Liver (tissue), 9 donors: Measurements from ENCODE around the gene SCUBE1. TPM values are rescaled to one million over a fixed set of nuclear protein-coding genes. Genes with fewer than 3 reads are reported as not detected.

Experiments
- DNase-seq: peaks from one replicate; pipeline ENCODE4 v3.0.0-alpha.2; 2017; ENCODE audit warnings: low spot score
- H3K27ac ChIP-seq, 2 donors: one replicate each; pipeline ENCODE4 v1.7.0; 2013; ENCODE audit warnings: inconsistent platforms in 2 of 2, low read length in 2 of 2, control low read depth in 1 of 2, low read depth in 1 of 2, mild to moderate bottlenecking in 1 of 2
- H3K27me3 ChIP-seq, 4 donors: one replicate each; pipeline versions ENCODE4 v1.6.1 to v1.7.0; 2013; ENCODE audit warnings: low read length in 3 of 4, inconsistent platforms in 1 of 4, mild to moderate bottlenecking in 1 of 4, moderate library complexity in 1 of 4; ENCODE audit not compliant: control insufficient read depth in 4 of 4, insufficient read depth in 4 of 4
- H3K36me3 ChIP-seq, 4 donors: one replicate each; pipeline versions ENCODE4 v1.6.1 to v1.7.0; 2013; ENCODE audit warnings: low read length in 3 of 4, mild to moderate bottlenecking in 3 of 4, low read depth in 1 of 4, moderate library complexity in 1 of 4; ENCODE audit not compliant: control insufficient read depth in 4 of 4, insufficient read depth in 3 of 4
- H3K4me1 ChIP-seq, 4 donors: one replicate each; pipeline versions ENCODE4 v1.6.1 to v1.7.0; 2013; ENCODE audit warnings: low read length in 3 of 4, mild to moderate bottlenecking in 3 of 4, moderate library complexity in 1 of 4; ENCODE audit not compliant: control insufficient read depth in 4 of 4, insufficient read depth in 4 of 4
- H3K4me3 ChIP-seq, 3 donors: one replicate each; pipeline versions ENCODE4 v1.6.1 to v1.7.0; 2013; ENCODE audit warnings: low read length in 3 of 3, control low read depth in 1 of 3, low read depth in 1 of 3, mild to moderate bottlenecking in 1 of 3
- H3K9ac ChIP-seq, 2 donors: one replicate each; pipeline ENCODE4 v1.7.0; 2013; ENCODE audit warnings: low read length in 2 of 2, mild to moderate bottlenecking in 2 of 2, moderate library complexity in 2 of 2, control low read depth in 1 of 2, low read depth in 1 of 2
- H3K9me3 ChIP-seq, 4 donors: one replicate each; pipeline versions ENCODE4 v1.6.1 to v1.7.0; 2013; ENCODE audit warnings: low read length in 3 of 4; ENCODE audit not compliant: control insufficient read depth in 4 of 4
- ATF3 ChIP-seq: IDR thresholded peaks from 2 replicates; pipeline ENCODE4 v1.6.1; 2016; ENCODE audit warnings: antibody characterized with exemption
- CTCF ChIP-seq: fragments of 150-350 bp; IDR thresholded peaks from 2 replicates; pipeline ENCODE4 v1.5.1; 2017; ENCODE audit warnings: improper control_type of control experiment, low read depth, low read length; ENCODE audit not compliant: missing input control
- EGR1 ChIP-seq, 2 donors: IDR thresholded peaks; 2 replicates each; pipeline ENCODE4 v1.6.1; 2016 to 2018; ENCODE audit warnings: antibody characterized with exemption in 2 of 2, low read depth in 2 of 2
- FOXA1 ChIP-seq: IDR thresholded peaks from 2 replicates; pipeline ENCODE4 v1.6.1; 2016; ENCODE audit warnings: antibody characterized with exemption
- FOXA2 ChIP-seq: IDR thresholded peaks from 2 replicates; pipeline ENCODE4 v1.6.1; 2016; ENCODE audit warnings: antibody characterized with exemption
- GABPA ChIP-seq, 2 donors: IDR thresholded peaks in 1 of 2; conservative IDR thresholded peaks in 1 of 2; 2 replicates each; pipeline ENCODE4 v1.6.1; 2016; ENCODE audit warnings: antibody characterized with exemption in 2 of 2, mild to moderate bottlenecking in 1 of 2, moderate library complexity in 1 of 2
- HNF4A ChIP-seq, 2 donors: conservative IDR thresholded peaks; 2 replicates each; pipeline ENCODE4 v1.6.1; 2016; ENCODE audit warnings: antibody characterized with exemption in 2 of 2, mild to moderate bottlenecking in 2 of 2
- HNF4G ChIP-seq: IDR thresholded peaks from 2 replicates; pipeline ENCODE4 v1.6.1; 2016; ENCODE audit warnings: antibody characterized with exemption
- JUND ChIP-seq, 2 donors: IDR thresholded peaks; 2 replicates each; pipeline ENCODE4 v1.6.1; 2016; ENCODE audit warnings: antibody characterized with exemption in 2 of 2
- MAX ChIP-seq: IDR thresholded peaks from 2 replicates; pipeline ENCODE4 v1.6.1; 2016; ENCODE audit warnings: antibody characterized with exemption
- NR2F2 ChIP-seq: IDR thresholded peaks from 2 replicates; pipeline ENCODE4 v1.6.1; 2016; ENCODE audit warnings: antibody characterized with exemption
- RAD21 ChIP-seq, 2 donors: IDR thresholded peaks; 2 replicates each; pipeline ENCODE4 v1.6.1; 2016; ENCODE audit warnings: antibody characterized with exemption in 2 of 2, mild to moderate bottlenecking in 2 of 2
- REST ChIP-seq: IDR thresholded peaks from 2 replicates; pipeline ENCODE4 v1.6.1; 2016; ENCODE audit warnings: antibody characterized with exemption, mild to moderate bottlenecking
- RXRA ChIP-seq, 2 donors: IDR thresholded peaks; 2 replicates each; pipeline ENCODE4 v1.6.1; 2017 to 2018; ENCODE audit warnings: antibody characterized with exemption in 2 of 2, mild to moderate bottlenecking in 1 of 2
- SP1 ChIP-seq: IDR thresholded peaks from 2 replicates; pipeline ENCODE4 v1.6.1; 2018; ENCODE audit warnings: antibody characterized with exemption, mild to moderate bottlenecking
- TAF1 ChIP-seq: conservative IDR thresholded peaks from 2 replicates; pipeline ENCODE4 v1.6.1; 2016; ENCODE audit warnings: antibody characterized with exemption, mild to moderate bottlenecking
- YY1 ChIP-seq: IDR thresholded peaks from 2 replicates; pipeline ENCODE4 v1.6.1; 2016; ENCODE audit warnings: antibody characterized with exemption, mild to moderate bottlenecking
- ZBTB33 ChIP-seq: IDR thresholded peaks from 2 replicates; pipeline ENCODE4 v1.6.1; 2016; ENCODE audit warnings: antibody characterized with exemption
- WGBS: extraction: QIAGEN DNeasy Blood & Tissue Kit; methylation state at CpG from one replicate; pipeline ENCODE4 v1.1.7; 2013; 5-methylcytosine and 5-hydroxymethylcytosine counted together
- polyA plus RNA-seq, 2 donors: library from polyadenylated mRNA; stranded (reverse) in 1 of 2; unstranded in 1 of 2; fragments of 200-250 nt in 1 of 2; fragments of >200 nt in 1 of 2; fragmentation: Nextera tagmentation in 1 of 2; extraction: Ambion mirVana in 1 of 2; gene quantifications; one replicate each; pipeline versions ENCODE4 v1.2.1 to v1.2.3, GENCODE V29; 2013 to 2015
- total RNA-seq, 2 donors: library from RNA; depleted of rRNA; stranded (reverse); fragments of >200 nt; gene quantifications; one replicate each; pipeline ENCODE4 v1.2.3, GENCODE V29; 2014
- donor health status: healthy.
- donor health status: healthy.
- donor health status: healthy.
- donor health status: healthy.
- donor health status: healthy.

SCUBE1 gene
- total and polyA plus RNA-seq, 4 donors, result 0.07 to 0.46 (median 0.08) TPM; not detected in 1

- Histone ChIP-seq H3K27ac (no peak overlapping the region), H3K27me3 (no peaks in the 10 kb centered on the region), H3K9me3 (no peaks in the 10 kb centered on the region), H3K36me3 (no peaks in the 10 kb centered on the region), H3K9ac (no peak overlapping the region), H3K4me3 (no peak overlapping the region), H3K4me1 (no peaks in the 10 kb centered on the region)
- TF ChIP-seq YY1 (no peak), RXRA (IDR thresholded peaks at IDR 0.05) (no peak), REST (no peak), ZBTB33 (no peak), FOXA1 (no peak), NR2F2 (no peak), MAX (no peak), FOXA2 (no peak), JUND (IDR thresholded peaks at IDR 0.05) (no peak), HNF4G (no peak), GABPA (IDR thresholded peaks at IDR 0.05 in 1 of 2, conservative IDR thresholded peaks at IDR 0.05 in 1 of 2) (no peak), EGR1 (IDR thresholded peaks at IDR 0.05; ENCODE audit: low read depth in 2 of 2) (no peak), ATF3 (no peak), HNF4A (conservative IDR thresholded peaks at IDR 0.05) (no peak), CTCF (no peak), TAF1 (no peak), SP1 (no peak), RAD21 (IDR thresholded peaks at IDR 0.05) (no peak)
- no peak for DNase-seq
- 71% methylated on average over 10 of the region's 10 CpGs for WGBS
These were observed 53.0 kb downstream of the SCUBE1 start for GRCh38 chr22:43289976-43290721.
